ENCODE data around the gene TSPAN10. TPM values are rescaled to one million over a fixed set of nuclear protein-coding genes. Genes with fewer than 3 reads are reported as not detected.

The TSPAN10 gene
- total and polyA plus RNA-seq, 2 of the 8 experiments (the other 6 are each of a cell fraction or from before 2014, with no cell fraction given), result 0.99 to 1.1 TPM

GRCh38 chr17:81655378-81656117 is 18.6 kb downstream of the TSPAN10 start:
- CTCF ChIA-PET (ENCODE audit: partially characterized antibody), result interaction anchor here (0.7 to 1.8 kb wide), 4 partner anchors 10 to 16 kb away, joined by 3 to 7 read pairs (median 4); no protein-coding TSS in a partner anchor
- H3K27ac ChIP-seq (ENCODE audit: low read depth, low read length), result no peak overlapping the region
- no peak overlapping the region for H4K8ac ChIP-seq (ENCODE audit: extremely low read depth, insufficient read depth, low read length)
- DNase-seq (ENCODE audit: low read depth in 1 of 2, low spot score in 2 of 2), result no peak
- H3K9me3 ChIP-seq (ENCODE audit: insufficient read depth in 2 of 2, low read depth in 1 of 2, low read length in 1 of 2), result no peaks in the 10 kb centered on the region
- FAIRE-seq, result no peak
- no peak overlapping the region for H2BK120ac ChIP-seq (replicated peaks; ENCODE audit: low read depth, low read length)
- no peak overlapping the region for H3K4me3 ChIP-seq (ENCODE audit: extremely low read depth in 1 of 4, insufficient read depth in 2 of 4, low read depth in 3 of 4, low read length in 4 of 4)
- H3K79me2 ChIP-seq (ENCODE audit: control insufficient read depth in 1 of 2, insufficient read depth in 2 of 2, low read length in 2 of 2), result no peaks in the 10 kb centered on the region
- no peaks in the 10 kb centered on the region for H3K36me3 ChIP-seq (ENCODE audit: control insufficient read depth in 2 of 4, insufficient read depth in 4 of 4, low read length in 3 of 4)
- POLR2A ChIA-PET (ENCODE audit: partially characterized antibody), result interaction anchor here (1.6 to 3.7 kb wide), 4 partner anchors 8 to 47 kb away, joined by 4 to 17 read pairs (median 10); partner anchors contain the start of genes CCDC137, MRPL12 and OXLD1
- H3K23me2 ChIP-seq (ENCODE audit: low read depth, low read length), result no peaks in the 10 kb centered on the region
- peaks cover 3% of the 10 kb centered on the region; the same call in 1 of the 2 replicates for H3K79me1 ChIP-seq (ENCODE audit: low read depth, low read length)
- no peak overlapping the region for H2AFZ ChIP-seq (ENCODE audit: low read length)
- no peaks in the 10 kb centered on the region for H3K27me3 ChIP-seq (replicated peaks in 1 of 4; ENCODE audit: control insufficient read depth in 3 of 4, extremely low read depth in 1 of 4, insufficient read depth in 3 of 4, low read length in 3 of 4)
- no peak overlapping the region for H4K5ac ChIP-seq (ENCODE audit: insufficient read length, low read depth, low read length)
- 0 out of 2 replicates have a peak overlapping the region, but pooled peaks have one; percentile 39 for H2BK12ac ChIP-seq (ENCODE audit: low read depth, low read length)
- no peak overlapping the region for H3K14ac ChIP-seq (ENCODE audit: insufficient read length)
- peak overlapping the region; percentile 72; the same call in 1 of the 2 replicates for H2BK15ac ChIP-seq (ENCODE audit: low read length)
- TF ChIP-seq BACH1 (IDR thresholded peaks at IDR 0.05; ENCODE audit: low read length) (no peak), YY1 (IDR thresholded peaks at IDR 0.05; ENCODE audit: low read depth, low read length) (no peak), CREB1 (IDR thresholded peaks at IDR 0.05) (no peak), BCL11A (IDR thresholded peaks at IDR 0.05; ENCODE audit: low read depth in 2 of 2, low read length in 2 of 2) (no peak), EGR1 (IDR thresholded peaks at IDR 0.05; ENCODE audit: borderline replicate concordance, low read depth, low read length) (no peak), GABPA (IDR thresholded peaks at IDR 0.05; ENCODE audit: borderline replicate concordance, insufficient read depth, low read length) (no peak), MAX (IDR thresholded peaks at IDR 0.05) (peak; percentile 39; the same call in 1 of the 2 replicates), CHD1 (IDR thresholded peaks at IDR 0.05; ENCODE audit: low read depth, low read length) (no peak), E2F6 (IDR thresholded peaks at IDR 0.05) (0 out of 2 replicates have a peak, but pooled peaks have one; percentile 18), TAF1 (IDR thresholded peaks at IDR 0.05; ENCODE audit: low read depth, low read length) (no peak), SUZ12 (IDR thresholded peaks at IDR 0.05; ENCODE audit: low read length) (no peak)
- peak overlapping the region in 1 of 4 experiments; percentile 30; a peak in 1 of 7 replicates for H3K9ac ChIP-seq (replicated peaks in 1 of 4; ENCODE audit: extremely low read depth in 1 of 4, low read depth in 3 of 4, low read length in 3 of 4)
- no peak overlapping the region for H3K23ac ChIP-seq (ENCODE audit: insufficient read length)
- H3K18ac ChIP-seq (ENCODE audit: extremely low read depth, low read length), result no peak overlapping the region
- peaks cover 0 to 10% (median 7%) of the 10 kb centered on the region in 4 experiments; a peak in 6 of 7 replicates for H3K4me1 ChIP-seq (replicated peaks in 1 of 4; ENCODE audit: control insufficient read depth in 3 of 4, insufficient read depth in 4 of 4, low read length in 3 of 4)
- WGBS, 2 experiments (ENCODE audit: extremely low coverage in 1 of 2, insufficient coverage in 1 of 2, insufficient read length in 1 of 2, insufficient replicate concordance in 2 of 2, low coverage in 1 of 2, low lambda C conversion rate in 2 of 2, missing lambda C conversion rate in 1 of 2), result 94% methylated on average over 18 of the region's 18 CpGs; no CpG with 5 or more reads in 1 of the 2 experiments
- no peak overlapping the region for H3K4ac ChIP-seq (replicated peaks; ENCODE audit: insufficient read length, low read depth, low read length)
- H3K4me2 ChIP-seq (ENCODE audit: insufficient read depth in 1 of 2, low read depth in 2 of 2, low read length in 2 of 2), result no peak overlapping the region
- no peak overlapping the region for H3K56ac ChIP-seq (replicated peaks; ENCODE audit: insufficient read length, low read depth, low read length)
- H2BK5ac ChIP-seq (ENCODE audit: low read depth, low read length), result no peak overlapping the region
- H4K20me1 ChIP-seq (replicated peaks in 1 of 2; ENCODE audit: control insufficient read depth in 1 of 2, insufficient read depth in 2 of 2, low read length in 2 of 2), result no peaks in the 10 kb centered on the region
- peak overlapping the region; percentile 54 for H4K91ac ChIP-seq (replicated peaks; ENCODE audit: insufficient read length, low read length)
- H2BK20ac ChIP-seq (ENCODE audit: low read length), result no peak overlapping the region
- H2AK5ac ChIP-seq (ENCODE audit: low read depth, low read length), result no peak overlapping the region

Data from H1 (cell line).